Stimulated activated CD8-positive, alpha-beta memory T cell treated with anti-CD3 and anti-CD28 coated beads, Interleukin-15, amount 100 ng/mL, for 1 hour (primary cell): ENCODE data around the gene GGTLC2.
"Not testable (repeated sequence)": the region's sequence is repeated elsewhere in the genome, so short reads cannot be mapped to it uniquely, and the experiment has no call there.

Experiments
- DNase-seq: peaks from one replicate; pipeline ENCODE4 v3.0.0-alpha.2; 2020; ENCODE audit warnings: low read depth

The GGTLC2 gene

GRCh38 chr22:22638313-22638712 lies 6.1 kb upstream of the GGTLC2 start:
- DNase-seq: not testable (repeated sequence)

GRCh38 chr22:22642255-22642654 lies 2.2 kb upstream of the GGTLC2 start:
- not testable (repeated sequence) for DNase-seq

GRCh38 chr22:22645969-22646368 lies 1.6 kb downstream of the GGTLC2 start:
- DNase-seq: not testable (repeated sequence)

- DNase-seq: not testable (repeated sequence)
Observed at GRCh38 chr22:22647952-22648351, 3.5 kb downstream of the GGTLC2 start.

- DNase-seq: not testable (repeated sequence)
Observed at GRCh38 chr22:22648863-22649536, 4.6 kb downstream of the GGTLC2 start.

GRCh38 chr22:22649761-22650160 lies 5.3 kb downstream of the GGTLC2 start:
- DNase-seq: not testable (repeated sequence)

- not testable (repeated sequence) for DNase-seq
Observed at GRCh38 chr22:22650398-22650797, 6.0 kb downstream of the GGTLC2 start.

GRCh38 chr22:22650803-22651515 lies 6.5 kb downstream of the GGTLC2 start:
- not testable (repeated sequence) for DNase-seq

GRCh38 chr22:22651593-22651992 lies 7.2 kb downstream of the GGTLC2 start:
- not testable (repeated sequence) for DNase-seq

GRCh38 chr22:22652102-22652501 lies 7.7 kb downstream of the GGTLC2 start:
- not testable (repeated sequence) for DNase-seq

GRCh38 chr22:22652573-22652972 lies 8.2 kb downstream of the GGTLC2 start:
- DNase-seq: not testable (repeated sequence)

GRCh38 chr22:22653677-22654381 lies 9.4 kb downstream of the GGTLC2 start:
- DNase-seq: not testable (repeated sequence)

GRCh38 chr22:22655452-22656290 lies 11.3 kb downstream of the GGTLC2 start:
- DNase-seq: no peak

GRCh38 chr22:22657712-22658111 lies 13.3 kb downstream of the GGTLC2 start:
- DNase-seq: no peak

GRCh38 chr22:22661275-22661674 lies 16.9 kb downstream of the GGTLC2 start:
- DNase-seq: no peak

GRCh38 chr22:22662095-22662494 lies 17.7 kb downstream of the GGTLC2 start:
- DNase-seq: no peak

- no peak for DNase-seq
Observed at GRCh38 chr22:22663861-22664800, 19.7 kb downstream of the GGTLC2 start.

GRCh38 chr22:22666307-22667091 lies 22.1 kb downstream of the GGTLC2 start:
- DNase-seq: no peak

- DNase-seq: no peak
Observed at GRCh38 chr22:22667966-22668880, 23.8 kb downstream of the GGTLC2 start.
